Glutamatergic neuron (in vitro differentiated cells): Measurements from ENCODE around the gene VAMP7. TPM values are rescaled to one million over a fixed set of nuclear protein-coding genes. Genes with fewer than 3 reads are reported as not detected.

Source experiments
- DNase-seq: peaks from one replicate; pipeline ENCODE4 v3.0.0; 2022
- H3K27ac Mint-ChIP-seq: one replicate; pipeline ENCODE4 v1.8.0; 2020; ENCODE audit warnings: mild to moderate bottlenecking, mixed read lengths, inconsistent platforms; ENCODE audit not compliant: unreplicated experiment
- H3K27me3 Mint-ChIP-seq: one replicate; pipeline ENCODE4 v1.8.0; 2020; ENCODE audit warnings: mild to moderate bottlenecking, moderate library complexity, mixed read lengths, inconsistent platforms; ENCODE audit not compliant: unreplicated experiment
- H3K36me3 Mint-ChIP-seq: one replicate; pipeline ENCODE4 v1.8.0; 2020; ENCODE audit warnings: mild to moderate bottlenecking, mixed read lengths, inconsistent platforms; ENCODE audit not compliant: unreplicated experiment
- H3K4me1 Mint-ChIP-seq: one replicate; pipeline ENCODE4 v1.8.0; 2020; ENCODE audit warnings: mild to moderate bottlenecking, low read depth, mixed read lengths, inconsistent platforms; ENCODE audit not compliant: unreplicated experiment
- H3K4me3 Mint-ChIP-seq: one replicate; pipeline ENCODE4 v1.8.0; 2020; ENCODE audit warnings: mild to moderate bottlenecking, mixed read lengths, inconsistent platforms; ENCODE audit not compliant: unreplicated experiment
- H3K9me3 Mint-ChIP-seq: one replicate; pipeline ENCODE4 v1.8.0; 2020; ENCODE audit warnings: mild to moderate bottlenecking, moderate library complexity, mixed read lengths, inconsistent platforms; ENCODE audit not compliant: unreplicated experiment
- CTCF ChIP-seq: fragments of 200-600 bp; sonication (generic); IDR thresholded peaks from one replicate; pipeline ENCODE4 v1.5.0; 2021; ENCODE audit not compliant: partially characterized antibody, unreplicated experiment
- total RNA-seq: library from RNA; stranded (reverse); fragmentation: NEBNext Ultra II Directional; extraction: Animal tissue kit (Norgen Biotek cat#: 25700); gene quantifications from one replicate; pipeline ENCODE4 v1.2.1, GENCODE V29; 2021; ENCODE audit not compliant: unreplicated experiment

The VAMP7 gene
- total RNA-seq, 1 donor from 2014 or later = 19.5 TPM

GRCh38 chrX:155956649-155957048, 75.5 kb downstream of the VAMP7 start:
- peaks cover 2% of the 10 kb centered on the region for H3K9me3 Mint-ChIP-seq
- H3K4me3 Mint-ChIP-seq = no peak overlapping the region
- DNase-seq = no peak
- H3K4me1 Mint-ChIP-seq = no peaks in the 10 kb centered on the region
- no peak for TF ChIP-seq CTCF
- H3K27ac Mint-ChIP-seq = no peak overlapping the region
- no peaks in the 10 kb centered on the region for H3K36me3 Mint-ChIP-seq
- H3K27me3 Mint-ChIP-seq = no peaks in the 10 kb centered on the region

GRCh38 chrX:155957843-155958242, 76.7 kb downstream of the VAMP7 start:
- Mint-ChIP-seq H3K27me3 (no peaks in the 10 kb centered on the region), H3K36me3 (no peaks in the 10 kb centered on the region), H3K9me3 (peaks cover 3% of the 10 kb centered on the region), H3K4me3 (no peak overlapping the region), H3K4me1 (no peaks in the 10 kb centered on the region), H3K27ac (no peak overlapping the region)
- DNase-seq = no peak
- no peak for TF ChIP-seq CTCF

GRCh38 chrX:155959018-155959587, 78.0 kb downstream of the VAMP7 start:
- Mint-ChIP-seq H3K4me1 (no peaks in the 10 kb centered on the region), H3K9me3 (peaks cover 9% of the 10 kb centered on the region), H3K36me3 (no peaks in the 10 kb centered on the region), H3K27ac (no peak overlapping the region), H3K4me3 (no peak overlapping the region), H3K27me3 (no peaks in the 10 kb centered on the region)
- no peak for DNase-seq
- TF ChIP-seq CTCF = no peak

- no peak overlapping the region for H3K4me3 Mint-ChIP-seq
- no peak for TF ChIP-seq CTCF
- DNase-seq = no peak
- no peak overlapping the region for H3K27ac Mint-ChIP-seq
- H3K36me3 Mint-ChIP-seq = no peaks in the 10 kb centered on the region
- H3K9me3 Mint-ChIP-seq = peaks cover 8% of the 10 kb centered on the region
- H3K27me3 Mint-ChIP-seq = no peaks in the 10 kb centered on the region
- no peaks in the 10 kb centered on the region for H3K4me1 Mint-ChIP-seq
Measured at GRCh38 chrX:155962906-155963305, 81.8 kb downstream of the VAMP7 start.

GRCh38 chrX:155966876-155967275, 85.7 kb downstream of the VAMP7 start:
- peak; percentile 26 for DNase-seq
- no peak overlapping the region for H3K27ac Mint-ChIP-seq
- H3K4me3 Mint-ChIP-seq = no peak overlapping the region
- no peak for TF ChIP-seq CTCF
- no peaks in the 10 kb centered on the region for H3K4me1 Mint-ChIP-seq
- H3K9me3 Mint-ChIP-seq = peaks cover 13% of the 10 kb centered on the region
- peaks cover 7% of the 10 kb centered on the region for H3K36me3 Mint-ChIP-seq
- H3K27me3 Mint-ChIP-seq = no peaks in the 10 kb centered on the region
